Osteoblast (primary cell): ENCODE data around the gene ZFP64. TPM values are rescaled to one million over a fixed set of nuclear protein-coding genes. Genes with fewer than 3 reads are reported as not detected.

Experiments used
- DNase-seq: peaks from one replicate; pipeline ENCODE4 v3.0.0; 2011; ENCODE audit warnings: low spot score, mixed read lengths; ENCODE audit not compliant: insufficient read length; ENCODE audit errors: missing footprints
- H2AFZ ChIP-seq: 2 replicates; pipeline ENCODE4 v1.6.0; 2011; ENCODE audit warnings: mild to moderate bottlenecking, low read length
- H3K27ac ChIP-seq: 2 replicates; pipeline ENCODE4 v1.5.1; 2011; ENCODE audit warnings: mild to moderate bottlenecking, low read depth, low read length, moderate library complexity
- H3K27me3 ChIP-seq: 2 replicates; pipeline ENCODE4 v1.6.0; 2012; ENCODE audit warnings: mild to moderate bottlenecking, control low read depth, inconsistent platforms, low read length, moderate library complexity; ENCODE audit not compliant: insufficient read depth
- H3K36me3 ChIP-seq: 2 replicates; pipeline ENCODE4 v1.5.1; 2011; ENCODE audit warnings: mild to moderate bottlenecking, low read length, control low read depth, moderate library complexity; ENCODE audit not compliant: insufficient read depth
- H3K4me1 ChIP-seq: 2 replicates; pipeline ENCODE4 v1.5.1; 2011; ENCODE audit warnings: mild to moderate bottlenecking, low read length, control low read depth, moderate library complexity; ENCODE audit not compliant: insufficient read depth
- H3K4me2 ChIP-seq: 2 replicates; pipeline ENCODE4 v1.6.0; 2011; ENCODE audit warnings: mild to moderate bottlenecking, low read length; ENCODE audit not compliant: insufficient read depth
- H3K4me3 ChIP-seq: fragments of 200-600 bp; sonication (generic); 3 replicates; pipeline ENCODE4 v1.5.1; 2012; ENCODE audit warnings: mild to moderate bottlenecking, low read length, inconsistent platforms; ENCODE audit not compliant: insufficient read depth
- H3K79me2 ChIP-seq: 2 replicates; pipeline ENCODE4 v1.6.0; 2012; ENCODE audit warnings: mild to moderate bottlenecking, low read length, control low read depth, inconsistent platforms; ENCODE audit not compliant: insufficient read depth
- H3K9me3 ChIP-seq: 2 replicates; pipeline ENCODE4 v1.5.1; 2011; ENCODE audit warnings: low read depth, low read length, control low read depth
- H4K20me1 ChIP-seq: 2 replicates; pipeline ENCODE4 v1.6.0; 2012; ENCODE audit warnings: mild to moderate bottlenecking, low read length, control low read depth; ENCODE audit not compliant: insufficient read depth
- total RNA-seq: library from RNA; depleted of rRNA; stranded (reverse); fragments of >200 nt; gene quantifications from 2 replicates; pipeline ENCODE4 v1.2.3, GENCODE V29; 2012
- TF ChIP-seq, protein P1 (sequence below): IDR thresholded peaks from 2 replicates; pipeline ENCODE4 v1.5.1; 2011; ENCODE audit warnings: mild to moderate bottlenecking, low read depth, low read length, moderate library complexity; ENCODE audit errors: extremely low read depth

Gene ZFP64
- total RNA-seq, 1 donor: 33.3 TPM

DNA sequence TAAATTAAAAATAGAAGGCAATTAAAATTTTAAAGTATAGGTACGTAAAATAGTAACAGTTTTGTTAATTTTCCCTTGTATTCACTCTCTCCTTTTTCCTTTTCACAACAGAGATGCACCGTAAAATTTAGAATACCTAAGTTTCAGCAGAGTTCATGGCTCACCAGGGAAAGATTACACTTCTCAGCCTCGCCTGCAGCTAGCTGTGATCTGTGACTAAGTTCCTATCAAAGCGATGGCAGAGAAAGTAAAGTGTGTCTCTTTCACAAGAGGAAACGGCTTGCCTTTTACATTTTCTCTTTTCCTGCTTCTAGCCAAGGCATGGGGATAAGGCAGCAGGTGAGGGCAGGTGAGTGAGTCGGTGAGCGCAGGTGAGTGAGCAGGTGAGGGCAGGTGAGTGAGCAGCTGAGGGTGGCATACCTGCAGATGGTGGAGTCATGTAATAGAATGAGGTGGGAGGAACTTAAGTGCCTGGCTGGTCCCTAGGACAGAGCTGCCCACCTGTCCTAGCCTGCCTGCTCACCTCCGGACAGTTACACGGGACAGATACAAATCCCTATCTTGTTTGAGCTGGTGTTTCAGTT is 30.9 kb downstream of the ZFP64 start:
- H3K36me3 ChIP-seq: peaks cover 26% of the 10 kb centered on the region
- DNase-seq: no peak

DNA sequence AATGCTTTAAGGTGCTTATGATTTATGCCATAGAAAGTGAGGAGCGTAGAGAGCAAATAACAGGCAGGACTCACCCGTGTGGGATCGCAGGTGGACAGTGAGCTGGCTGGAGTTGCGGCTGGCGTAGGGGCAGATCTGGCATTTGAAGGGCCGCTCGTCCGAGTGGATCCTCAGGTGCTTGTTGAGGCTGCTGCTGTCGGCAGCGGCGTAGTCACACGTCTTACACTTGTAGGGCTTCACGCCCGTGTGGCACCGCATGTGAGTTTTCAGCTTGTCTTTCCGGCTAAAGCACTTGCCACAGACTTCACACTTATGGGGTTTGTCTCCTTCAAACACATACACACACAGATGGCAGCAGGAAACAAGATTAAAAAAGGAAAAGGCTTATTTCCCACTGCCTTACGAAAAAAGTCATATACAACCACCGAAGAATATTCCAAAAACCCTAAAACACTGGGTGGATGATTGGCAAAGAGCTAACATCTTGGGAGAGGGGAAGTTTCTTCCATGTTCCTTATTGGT is 31.5 kb downstream of the ZFP64 start:
- Histone ChIP-seq H3K27me3 (no peaks in the 10 kb centered on the region), H3K27ac (no peak overlapping the region), H3K4me3 (no peak overlapping the region), H3K4me1 (no peaks in the 10 kb centered on the region), H3K36me3 (peaks cover 23% of the 10 kb centered on the region), H4K20me1 (no peaks in the 10 kb centered on the region), H3K4me2 (no peak overlapping the region), H3K79me2 (no peaks in the 10 kb centered on the region), H3K9me3 (peaks cover 6% of the 10 kb centered on the region), H2AFZ (no peak overlapping the region)
- DNase-seq: no peak
- TF ChIP-seq, protein P1, sequence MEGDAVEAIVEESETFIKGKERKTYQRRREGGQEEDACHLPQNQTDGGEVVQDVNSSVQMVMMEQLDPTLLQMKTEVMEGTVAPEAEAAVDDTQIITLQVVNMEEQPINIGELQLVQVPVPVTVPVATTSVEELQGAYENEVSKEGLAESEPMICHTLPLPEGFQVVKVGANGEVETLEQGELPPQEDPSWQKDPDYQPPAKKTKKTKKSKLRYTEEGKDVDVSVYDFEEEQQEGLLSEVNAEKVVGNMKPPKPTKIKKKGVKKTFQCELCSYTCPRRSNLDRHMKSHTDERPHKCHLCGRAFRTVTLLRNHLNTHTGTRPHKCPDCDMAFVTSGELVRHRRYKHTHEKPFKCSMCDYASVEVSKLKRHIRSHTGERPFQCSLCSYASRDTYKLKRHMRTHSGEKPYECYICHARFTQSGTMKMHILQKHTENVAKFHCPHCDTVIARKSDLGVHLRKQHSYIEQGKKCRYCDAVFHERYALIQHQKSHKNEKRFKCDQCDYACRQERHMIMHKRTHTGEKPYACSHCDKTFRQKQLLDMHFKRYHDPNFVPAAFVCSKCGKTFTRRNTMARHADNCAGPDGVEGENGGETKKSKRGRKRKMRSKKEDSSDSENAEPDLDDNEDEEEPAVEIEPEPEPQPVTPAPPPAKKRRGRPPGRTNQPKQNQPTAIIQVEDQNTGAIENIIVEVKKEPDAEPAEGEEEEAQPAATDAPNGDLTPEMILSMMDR: no peak

More for the DNA sequence above, 30.9 kb downstream of the ZFP64 start:
- Histone ChIP-seq H3K4me3 (no peak overlapping the region), H3K27me3 (no peaks in the 10 kb centered on the region), H3K79me2 (no peaks in the 10 kb centered on the region), H3K4me1 (no peaks in the 10 kb centered on the region), H2AFZ (no peak overlapping the region), H4K20me1 (no peaks in the 10 kb centered on the region), H3K4me2 (no peak overlapping the region), H3K27ac (no peak overlapping the region), H3K9me3 (peaks cover 6% of the 10 kb centered on the region)
- TF ChIP-seq, protein P1: no peak

DNA sequence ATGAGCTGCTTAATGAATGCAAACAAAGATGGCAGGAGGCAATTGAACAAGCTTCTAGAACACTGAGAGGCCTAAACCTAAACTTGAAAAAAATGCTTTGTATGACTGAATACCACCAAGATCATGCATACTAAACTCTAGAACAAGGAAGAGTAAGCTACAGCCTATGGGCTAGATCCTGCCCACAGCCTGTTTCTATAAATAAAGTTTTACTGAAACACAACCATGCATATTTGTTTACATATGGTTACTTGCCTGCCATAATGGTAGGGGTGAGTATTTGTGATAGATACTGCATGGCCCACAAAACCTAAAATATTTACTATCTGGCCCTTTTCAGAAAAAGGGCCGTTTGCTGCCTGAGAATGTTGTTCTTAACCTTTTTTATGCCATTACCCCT is 37.0 kb downstream of the ZFP64 start:
- peaks cover 6% of the 10 kb centered on the region for H3K9me3 ChIP-seq
- peaks cover 15% of the 10 kb centered on the region for H3K36me3 ChIP-seq
- no peak overlapping the region for H3K27ac ChIP-seq
- no peak overlapping the region for H3K4me3 ChIP-seq
- TF ChIP-seq, protein P1: no peak
- no peaks in the 10 kb centered on the region for H3K79me2 ChIP-seq
- no peaks in the 10 kb centered on the region for H3K4me1 ChIP-seq
- H2AFZ ChIP-seq: no peak overlapping the region
- DNase-seq: no peak
- no peaks in the 10 kb centered on the region for H3K27me3 ChIP-seq
- no peak overlapping the region for H3K4me2 ChIP-seq
- H4K20me1 ChIP-seq: no peaks in the 10 kb centered on the region

DNA sequence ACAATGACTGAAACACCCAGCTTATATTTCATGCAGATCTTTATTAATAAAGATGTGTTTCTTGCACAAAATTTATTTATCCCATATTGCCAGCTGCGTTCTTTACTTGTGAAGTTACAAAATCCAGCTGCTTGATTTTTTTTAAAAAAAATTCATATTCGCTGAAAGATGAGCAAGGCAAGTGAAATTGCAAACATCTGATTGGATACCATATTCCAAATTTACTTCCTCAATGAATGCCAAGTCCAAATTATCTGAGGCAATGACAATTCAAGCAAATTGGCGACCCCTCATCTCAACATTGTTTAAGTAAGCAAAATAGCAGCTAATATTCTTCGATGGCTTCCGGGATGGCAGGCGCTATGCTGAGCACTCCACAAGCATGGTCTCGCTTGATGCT is 37.7 kb downstream of the ZFP64 start:
- Histone ChIP-seq H3K36me3 (peaks cover 9% of the 10 kb centered on the region), H3K4me3 (no peak overlapping the region), H3K27me3 (no peaks in the 10 kb centered on the region), H3K4me1 (no peaks in the 10 kb centered on the region), H3K79me2 (no peaks in the 10 kb centered on the region), H4K20me1 (no peaks in the 10 kb centered on the region), H3K27ac (no peak overlapping the region), H3K4me2 (no peak overlapping the region), H3K9me3 (peaks cover 4% of the 10 kb centered on the region), H2AFZ (no peak overlapping the region)
- TF ChIP-seq, protein P1: no peak
- DNase-seq: no peak
